Endothelial cell of umbilical vein (primary cell): ENCODE measurements around the gene ANKRD44. TPM values are rescaled to one million over a fixed set of nuclear protein-coding genes. Genes with fewer than 3 reads are reported as not detected.

Experiments
- BruUV-seq: library from RNA; stranded (reverse); fragments of 400-500 nt; replicated peaks from 2 replicates; lab custom pipeline; 2021; lab: Mats Ljungman, UMichigan
- CTCF ChIA-PET: fragments of 300-600, 350-600 bp; sonication (Branson Sonifier 250); formaldehyde crosslinking; loops from one replicate; lab custom pipeline; 2021; ENCODE audit warnings: antibody characterized with exemption, inconsistent platforms; lab: Charles Lee
- POLR2A ChIA-PET: fragments of 300-600, 350-600 bp; sonication (Branson Sonifier 250); formaldehyde crosslinking; loops from one replicate; lab custom pipeline; 2021; ENCODE audit warnings: antibody characterized with exemption, inconsistent platforms; lab: Charles Lee
- DNase-seq: peaks from one replicate; pipeline ENCODE4 v3.0.0-alpha.2; 2011; ENCODE audit warnings: low read depth, low spot score
- FAIRE-seq: peaks from 2 replicates; lab custom pipeline; 2011; peaks lifted over from hg19 to GRCh38; lab: Jason Lieb, UNC
- H2AFZ ChIP-seq: 2 replicates; pipeline ENCODE4 v1.6.0; 2012; ENCODE audit warnings: low read depth, low read length, control low read depth, inconsistent platforms
- H3K27ac ChIP-seq: 2 replicates; pipeline ENCODE4 v1.5.1; 2011; ENCODE audit warnings: low read depth, mild to moderate bottlenecking, control low read depth, low read length, moderate library complexity; ENCODE audit not compliant: insufficient read depth
- H3K27me3 ChIP-seq, 2 experiments: 2 replicates each; pipeline versions ENCODE4 v1.6.0 to v1.6.1; 2011; ENCODE audit warnings: low read length in 2 of 2, mixed read lengths in 1 of 2; ENCODE audit not compliant: control insufficient read depth in 2 of 2, insufficient read depth in 2 of 2
- H3K36me3 ChIP-seq, 2 experiments: 2 replicates in 1 of 2; 3 replicates in 1 of 2; pipeline ENCODE4 v1.5.1; 2011; ENCODE audit warnings: low read length in 2 of 2, mild to moderate bottlenecking in 1 of 2, moderate library complexity in 1 of 2; ENCODE audit not compliant: control insufficient read depth in 2 of 2, insufficient read depth in 2 of 2; ENCODE audit errors: extremely low read depth in 1 of 2
- H3K4me1 ChIP-seq: 3 replicates; pipeline ENCODE4 v1.5.1; 2011; ENCODE audit warnings: mild to moderate bottlenecking, low read length; ENCODE audit not compliant: control insufficient read depth, insufficient read depth; ENCODE audit errors: extremely low read depth
- H3K4me2 ChIP-seq: 2 replicates; pipeline ENCODE4 v1.6.1; 2011; ENCODE audit warnings: low read length, control low read depth, mixed read lengths; ENCODE audit not compliant: insufficient read depth
- H3K4me3 ChIP-seq, 3 experiments: fragments of 200-600 bp in 1 of 3; sonication (generic), shearing (Covaris generic) in 1 of 3; replicated peaks in 1 of 3; 2 replicates each; pipeline ENCODE4 v1.5.1; 2011 to 2016; ENCODE audit warnings: control low read depth in 3 of 3, low read length in 3 of 3, mild to moderate bottlenecking in 2 of 3, inconsistent platforms in 1 of 3, low read depth in 1 of 3, moderate library complexity in 1 of 3; ENCODE audit not compliant: insufficient read depth in 1 of 3
- H3K79me2 ChIP-seq: 2 replicates; pipeline ENCODE4 v1.6.0; 2012; ENCODE audit warnings: low read length, inconsistent platforms; ENCODE audit not compliant: control insufficient read depth, insufficient read depth
- H3K9ac ChIP-seq: replicated peaks from 2 replicates; pipeline ENCODE3; 2011; ENCODE audit warnings: low read length, control low read depth; ENCODE audit not compliant: insufficient read depth; ENCODE audit errors: extremely low read depth
- H3K9me1 ChIP-seq: replicated peaks from 3 replicates; pipeline ENCODE4 v1.6.0; 2011; ENCODE audit warnings: mild to moderate bottlenecking, low read length; ENCODE audit not compliant: control insufficient read depth, insufficient read depth; ENCODE audit errors: extremely low read depth
- H3K9me3 ChIP-seq: replicated peaks from 2 replicates; pipeline ENCODE4 v1.5.1; 2012; ENCODE audit warnings: low read length, inconsistent platforms; ENCODE audit not compliant: control insufficient read depth, insufficient read depth
- H4K20me1 ChIP-seq: replicated peaks from 2 replicates; pipeline ENCODE3; 2011; ENCODE audit warnings: mild to moderate bottlenecking, low read length; ENCODE audit not compliant: control insufficient read depth, insufficient read depth; ENCODE audit errors: extremely low read depth
- CTCF ChIP-seq, 2 donors: IDR thresholded peaks; 1 replicate in 1 of 2; 2 replicates in 1 of 2; pipeline ENCODE4 v1.5.1; 2011; ENCODE audit warnings: low read length in 2 of 2, mild to moderate bottlenecking in 2 of 2, moderate library complexity in 2 of 2, control low read depth in 1 of 2, inconsistent platforms in 1 of 2, low read depth in 1 of 2; ENCODE audit not compliant: insufficient read depth in 1 of 2; ENCODE audit errors: extremely low read depth in 1 of 2
- EZH2 ChIP-seq: IDR thresholded peaks from 2 replicates; pipeline ENCODE4 v1.6.1; 2012; ENCODE audit warnings: borderline replicate concordance, low read depth, mild to moderate bottlenecking, moderate library complexity, low read length, inconsistent platforms; ENCODE audit not compliant: severe bottlenecking
- FOS ChIP-seq: IDR thresholded peaks from 2 replicates; pipeline ENCODE4 v1.6.1; 2011; ENCODE audit warnings: mild to moderate bottlenecking, low read length, moderate library complexity, borderline replicate concordance; ENCODE audit not compliant: insufficient read depth
- GATA2 ChIP-seq: IDR thresholded peaks from 2 replicates; pipeline ENCODE4 v1.7.0; 2011; ENCODE audit warnings: low read depth, mild to moderate bottlenecking, moderate library complexity, mixed read lengths, low read length; ENCODE audit not compliant: insufficient read length, insufficient read depth
- JUN ChIP-seq: IDR thresholded peaks from 2 replicates; pipeline ENCODE4 v1.6.1; 2011; ENCODE audit warnings: borderline replicate concordance, low read depth; ENCODE audit not compliant: insufficient read length, insufficient read depth
- MYC ChIP-seq: IDR thresholded peaks from one replicate; pipeline ENCODE4 v1.6.1; 2011; ENCODE audit warnings: mild to moderate bottlenecking, low read depth, low read length
- POLR2A ChIP-seq: IDR thresholded peaks from 2 replicates; pipeline ENCODE4 v1.6.1; 2012; ENCODE audit warnings: low read depth, mild to moderate bottlenecking, control low read depth, low read length
- POLR2AphosphoS5 ChIP-seq: IDR thresholded peaks from 2 replicates; pipeline ENCODE4 v1.6.1; 2012; ENCODE audit warnings: low read depth, mild to moderate bottlenecking, control low read depth, low read length, moderate library complexity; ENCODE audit not compliant: insufficient read depth
- dilution Hi-C: fragments of 300-500 bp; cut with MboI; formaldehyde crosslinking; loops from one replicate; pipeline ENCODE4 v1.15.0; 2019; ENCODE audit warnings: low sequenced_read_pairs; ENCODE audit not compliant: extremely low pct_ligation_motif_present
- intact Hi-C: fragments of 100-400 bp; cut with micrococcal nuclease; formaldehyde crosslinking; loops from one replicate; pipeline ENCODE4 v1.10.0; 2022
- polyA plus RNA-seq, 4 experiments: library from polyadenylated mRNA; depleted of rRNA in 3 of 4; stranded (reverse) in 3 of 4; unstranded in 1 of 4; fragments of >200 nt; gene quantifications; 2 replicates each; pipeline versions ENCODE4 v1.2.1 to v1.2.3, GENCODE V29; 2011 to 2012; ENCODE audit warnings: missing spikeins in 1 of 4
- total RNA-seq: library from RNA; stranded (reverse); gene quantifications from 2 replicates; pipeline ENCODE4 v1.2.3, GENCODE V29; 2021
- TF ChIP-seq, protein P1 (sequence below): IDR thresholded peaks from 2 replicates; pipeline ENCODE4 v1.6.1; 2011; ENCODE audit not compliant: insufficient read depth, insufficient read length

Gene ANKRD44
- total and polyA plus RNA-seq, 2 donors (not counting 3 experiments of a cell fraction or from before 2014, with no cell fraction given): 3.4 to 6.1 TPM

DNA sequence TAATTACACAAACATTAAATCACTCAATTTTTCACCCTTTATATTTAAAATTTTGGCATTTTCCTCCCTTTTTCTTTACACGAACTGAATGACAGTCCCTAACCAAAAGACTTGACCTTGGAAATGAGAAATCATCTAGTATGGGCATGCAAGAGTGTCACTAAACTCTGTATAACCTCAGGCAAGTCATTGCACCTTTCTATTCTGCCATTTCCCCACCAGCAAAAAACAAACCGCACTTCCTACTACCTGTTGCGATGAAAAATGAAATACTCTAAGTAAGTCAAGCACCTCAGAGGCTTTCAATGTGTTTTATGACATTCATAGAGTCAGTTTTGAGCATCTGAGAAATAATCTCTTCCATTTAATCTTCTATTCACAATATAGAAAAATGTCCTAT lies 44.1 kb downstream of the ANKRD44 start:
- H3K36me3 ChIP-seq: no peaks in the 10 kb centered on the region
- no peak for DNase-seq
- no peaks in the 10 kb centered on the region for H4K20me1 ChIP-seq
- dilution Hi-C loops (no loop called here), intact Hi-C loops (no loop called here)
- TF ChIP-seq MYC (no peak), CTCF (IDR thresholded peaks at IDR 0.05; ENCODE audit: extremely low read depth in 1 of 2, insufficient read depth in 1 of 2, low read depth in 1 of 2, low read length in 2 of 2) (no peak), POLR2A (no peak), JUN (no peak), FOS (no peak), EZH2 (no peak), POLR2AphosphoS5 (no peak), GATA2 (no peak)
- TF ChIP-seq, protein P1, sequence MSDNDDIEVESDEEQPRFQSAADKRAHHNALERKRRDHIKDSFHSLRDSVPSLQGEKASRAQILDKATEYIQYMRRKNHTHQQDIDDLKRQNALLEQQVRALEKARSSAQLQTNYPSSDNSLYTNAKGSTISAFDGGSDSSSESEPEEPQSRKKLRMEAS: no peak
- CTCF ChIA-PET: interaction anchor here (1.6 kb wide), 1 partner anchor 10 kb away, joined by 4 read pairs; no protein-coding TSS in a partner anchor
- H3K79me2 ChIP-seq: no peaks in the 10 kb centered on the region
- peaks cover 5% of the 10 kb centered on the region for H3K4me1 ChIP-seq
- no peak overlapping the region for H3K9ac ChIP-seq
- H2AFZ ChIP-seq: no peak overlapping the region
- no TSS peak for BruUV-seq
- FAIRE-seq: no peak
- no peak overlapping the region for H3K4me3 ChIP-seq
- H3K27ac ChIP-seq: no peak overlapping the region
- H3K27me3 ChIP-seq: no peaks in the 10 kb centered on the region
- H3K9me3 ChIP-seq: no peaks in the 10 kb centered on the region
- POLR2A ChIA-PET: no interaction called here
- H3K4me2 ChIP-seq: no peak overlapping the region
- H3K9me1 ChIP-seq: no peaks in the 10 kb centered on the region
